ENCODE data around the gene MATR3.

GRCh38 chr5:139344177-139344576, 50.6 kb downstream of the MATR3 start:
- TF ChIP-seq CTCF (IDR thresholded peaks at IDR 0.05; ENCODE audit: low read depth, low read length) (no peak), EZH2phosphoT487 (IDR thresholded peaks at IDR 0.05; ENCODE audit: low read depth) (no peak)

Data from OCI-LY3 (cell line).